ENCODE data around the gene HSDL2. TPM values are rescaled to one million over a fixed set of nuclear protein-coding genes. Genes with fewer than 3 reads are reported as not detected.

The HSDL2 gene
- total and polyA plus RNA-seq, 2 of the 4 experiments (the other 2 are of a cell fraction), result 17.7 to 65.8 TPM

DNA sequence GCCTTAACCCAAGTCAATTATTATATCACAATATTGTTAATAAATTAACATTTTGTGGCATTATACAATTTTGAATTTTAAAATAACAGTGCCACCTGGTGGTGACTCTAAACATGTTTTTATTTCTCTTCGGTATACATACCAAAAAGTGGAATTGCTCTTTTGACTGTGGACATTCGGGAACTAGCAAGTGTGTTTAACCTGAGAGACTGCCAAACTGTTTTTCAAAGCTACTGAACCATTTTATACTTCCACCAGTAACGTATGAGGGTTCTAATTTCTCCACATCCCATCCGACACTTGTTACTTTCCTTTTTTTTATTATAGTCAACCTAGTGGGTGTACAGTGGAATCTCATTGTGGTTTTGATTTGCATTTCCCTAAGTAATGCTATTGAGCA is 18.3 kb upstream of the HSDL2 start:
- Histone ChIP-seq H3K79me1 (ENCODE audit: low read depth in 1 of 2, low read length in 2 of 2) (no peaks in the 10 kb centered on the region), H2AK5ac (ENCODE audit: low read depth, low read length) (no peak overlapping the region), H4K20me1 (ENCODE audit: insufficient read depth, low read length) (no peaks in the 10 kb centered on the region), H2AFZ (replicated peaks; ENCODE audit: low read length, poor library complexity) (no peak overlapping the region), H3K18ac (ENCODE audit: low read depth, low read length) (no peak overlapping the region), H3K4me2 (ENCODE audit: low read depth, low read length) (peak overlapping the region; percentile 81; the same call in 1 of the 2 replicates), H4K5ac (ENCODE audit: low read depth, low read length) (no peak overlapping the region), H3K9ac (ENCODE audit: low read depth, low read length) (no peak overlapping the region), H3K9me1 (ENCODE audit: insufficient read depth, low read length) (no peaks in the 10 kb centered on the region), H3K27ac (ENCODE audit: insufficient read depth, low read length) (no peak overlapping the region), H3K4ac (ENCODE audit: low read depth, low read length) (no peak overlapping the region), H2AK9ac (replicated peaks; ENCODE audit: low read depth, low read length, poor library complexity) (no peak overlapping the region), H2BK120ac (ENCODE audit: low read depth, low read length) (no peak overlapping the region), H2BK5ac (ENCODE audit: low read depth, low read length, poor library complexity, severe bottlenecking) (no peak overlapping the region), H3K9me3 (ENCODE audit: control insufficient read depth, insufficient read depth, low read length) (no peaks in the 10 kb centered on the region), H4K8ac (ENCODE audit: low read depth in 2 of 2, low read length in 2 of 2) (no peak overlapping the region), H2BK15ac (ENCODE audit: low read depth, low read length) (0 out of 3 replicates have a peak overlapping the region, but pooled peaks have one; percentile 84), H4K91ac (ENCODE audit: insufficient read depth, low read depth, low read length) (no peak overlapping the region), H3K27me3 (ENCODE audit: control insufficient read depth, insufficient read depth, low read length) (no peaks in the 10 kb centered on the region), H3K14ac (replicated peaks; ENCODE audit: low read depth, low read length) (no peak overlapping the region), H2BK20ac (ENCODE audit: low read depth, low read length) (no peak overlapping the region), H3K4me1 (ENCODE audit: control insufficient read depth, insufficient read depth, low read length) (no peaks in the 10 kb centered on the region; the same call in 1 of the 2 replicates), H3K56ac (ENCODE audit: extremely low read depth, insufficient read depth, low read length) (no peak overlapping the region; the same call in 1 of the 2 replicates), H3K4me3 (ENCODE audit: insufficient read depth, low read depth, low read length) (no peak overlapping the region), H3K36me3 (ENCODE audit: control insufficient read depth, insufficient read depth, low read length) (no peaks in the 10 kb centered on the region), H3K23ac (ENCODE audit: low read depth, low read length) (no peak overlapping the region)
- no CpG with 5 or more reads among the region's 4 CpGs for WGBS, 2 experiments (ENCODE audit: extremely low coverage in 2 of 2, insufficient read length in 1 of 2)
- intact Hi-C loops (cut with micrococcal nuclease) (loop anchor here (1.0 to 2.0 kb wide), 2 partner anchors 264 to 601 kb away; no protein-coding TSS in a partner anchor), in situ Hi-C loops (cut with MboI; ENCODE audit: low sequenced_read_pairs) (loop anchor here (5.0 kb wide), 2 partner anchors 269 to 599 kb away; no protein-coding TSS in a partner anchor), dilution Hi-C loops (cut with HindIII; ENCODE audit: low sequenced_read_pairs, unreplicated experiment) (no loop called here)
- ATAC-seq (ENCODE audit: low read depth), result peak; percentile 63
- DNase-seq, result peak; percentile 59
- no peak for TF ChIP-seq USF2 (IDR thresholded peaks at IDR 0.05; ENCODE audit: low read depth, low read length)
- TF ChIP-seq RAD21 (IDR thresholded peaks at IDR 0.05; ENCODE audit: low read length), result peak; percentile 50
- no peak for TF ChIP-seq BHLHE40 (IDR thresholded peaks at IDR 0.05; ENCODE audit: low read depth, low read length)
- no peak for TF ChIP-seq CEBPB (IDR thresholded peaks at IDR 0.05; ENCODE audit: low read depth, low read length)
- TF ChIP-seq MXI1 (IDR thresholded peaks at IDR 0.05; ENCODE audit: borderline replicate concordance, low read depth, low read length), result no peak
- peak; percentile 72 for TF ChIP-seq SMC3 (IDR thresholded peaks at IDR 0.05; ENCODE audit: low read depth, low read length)
- no peak for TF ChIP-seq NFE2L2 (IDR thresholded peaks at IDR 0.05; ENCODE audit: low read depth, low read length)
- no peak for TF ChIP-seq ELK1 (IDR thresholded peaks at IDR 0.05; ENCODE audit: borderline replicate concordance, low read depth, low read length)
- no peak for TF ChIP-seq FOS (IDR thresholded peaks at IDR 0.05; ENCODE audit: low read depth, low read length)
- TF ChIP-seq POLR2A (IDR thresholded peaks at IDR 0.05; ENCODE audit: low read depth, low read length), result no peak
- no peak for TF ChIP-seq RCOR1 (IDR thresholded peaks at IDR 0.05; ENCODE audit: insufficient replicate concordance, low read length)
- TF ChIP-seq, protein P1, sequence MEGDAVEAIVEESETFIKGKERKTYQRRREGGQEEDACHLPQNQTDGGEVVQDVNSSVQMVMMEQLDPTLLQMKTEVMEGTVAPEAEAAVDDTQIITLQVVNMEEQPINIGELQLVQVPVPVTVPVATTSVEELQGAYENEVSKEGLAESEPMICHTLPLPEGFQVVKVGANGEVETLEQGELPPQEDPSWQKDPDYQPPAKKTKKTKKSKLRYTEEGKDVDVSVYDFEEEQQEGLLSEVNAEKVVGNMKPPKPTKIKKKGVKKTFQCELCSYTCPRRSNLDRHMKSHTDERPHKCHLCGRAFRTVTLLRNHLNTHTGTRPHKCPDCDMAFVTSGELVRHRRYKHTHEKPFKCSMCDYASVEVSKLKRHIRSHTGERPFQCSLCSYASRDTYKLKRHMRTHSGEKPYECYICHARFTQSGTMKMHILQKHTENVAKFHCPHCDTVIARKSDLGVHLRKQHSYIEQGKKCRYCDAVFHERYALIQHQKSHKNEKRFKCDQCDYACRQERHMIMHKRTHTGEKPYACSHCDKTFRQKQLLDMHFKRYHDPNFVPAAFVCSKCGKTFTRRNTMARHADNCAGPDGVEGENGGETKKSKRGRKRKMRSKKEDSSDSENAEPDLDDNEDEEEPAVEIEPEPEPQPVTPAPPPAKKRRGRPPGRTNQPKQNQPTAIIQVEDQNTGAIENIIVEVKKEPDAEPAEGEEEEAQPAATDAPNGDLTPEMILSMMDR (conservative IDR thresholded peaks at IDR 0.05; ENCODE audit: low read depth, low read length), result peak; percentile 55
- TF ChIP-seq MAFK (IDR thresholded peaks at IDR 0.05; ENCODE audit: low read depth, low read length), result no peak
- BruUV-seq (replicated peaks), result no TSS peak
- ChIA-PET POLR2A (ENCODE audit: unreplicated experiment) (no interaction called here), CTCF (interaction anchor here (0.6 to 3.4 kb wide), 8 partner anchors 18 to 671 kb away, joined by 3 to 21 read pairs (median 4); partner anchors contain the start of gene HSDL2)
